ENCODE results near the gene CSNK1D.

The CSNK1D gene

GRCh38 chr17:82226809-82227628 is 46.5 kb downstream of the CSNK1D start:
- DNase-seq: no peak

- no peak for DNase-seq
Measured at GRCh38 chr17:82226146-82226808, 47.2 kb downstream of the CSNK1D start.

- no peak for DNase-seq
Measured at GRCh38 chr17:82225368-82226029, 48.0 kb downstream of the CSNK1D start.

- no peak for DNase-seq
Measured at GRCh38 chr17:82224666-82225065, 48.8 kb downstream of the CSNK1D start.

- DNase-seq: no peak
Measured at GRCh38 chr17:82223517-82223916, 50.0 kb downstream of the CSNK1D start.

- no peak for DNase-seq
Measured at GRCh38 chr17:82222816-82223215, 50.7 kb downstream of the CSNK1D start.

GRCh38 chr17:82221341-82221902 is 52.1 kb downstream of the CSNK1D start:
- DNase-seq: no peak

GRCh38 chr17:82219753-82220709 is 53.5 kb downstream of the CSNK1D start:
- no peak for DNase-seq

GRCh38 chr17:82219083-82219482 is 54.4 kb downstream of the CSNK1D start:
- DNase-seq: no peak

GRCh38 chr17:82218349-82219075 is 55.0 kb downstream of the CSNK1D start:
- DNase-seq: no peak

GRCh38 chr17:82217530-82218204 is 55.8 kb downstream of the CSNK1D start:
- peak; percentile 93 for DNase-seq

- DNase-seq: peak; percentile 56
Measured at GRCh38 chr17:82217120-82217529, 56.4 kb downstream of the CSNK1D start.

GRCh38 chr17:82216301-82217119 is 57.0 kb downstream of the CSNK1D start:
- peak; percentile 94 for DNase-seq

GRCh38 chr17:82215972-82216300 is 57.6 kb downstream of the CSNK1D start:
- no peak for DNase-seq

- no peak for DNase-seq
Measured at GRCh38 chr17:82215095-82215971, 58.2 kb downstream of the CSNK1D start.

- no peak for DNase-seq
Measured at GRCh38 chr17:82214012-82214628, 59.4 kb downstream of the CSNK1D start.

- DNase-seq: peak; percentile 86
Measured at GRCh38 chr17:82213251-82214011, 60.1 kb downstream of the CSNK1D start.
